Testis (tissue), 2 donors: ENCODE data around the gene C4orf54.

ENCODE experiments used
- CTCF ChIP-seq, 3 experiments: fragments of 450-650 bp in 2 of 3; fragments of 200-600 bp in 1 of 3; sonication (generic) in 1 of 3; IDR thresholded peaks; one replicate each; pipeline ENCODE4 v1.5.1; 2016 to 2019; ENCODE audit warnings: antibody characterized with exemption in 3 of 3, mild to moderate bottlenecking in 2 of 3, moderate library complexity in 1 of 3
- POLR2A ChIP-seq: fragments of 450-650 bp; IDR thresholded peaks from one replicate; pipeline ENCODE4 v1.6.1; 2017; ENCODE audit warnings: antibody characterized with exemption, mild to moderate bottlenecking, moderate library complexity

- TF ChIP-seq CTCF (IDR thresholded peaks at IDR 0.05) (no peak), POLR2A (no peak)
These were observed 48.3 kb upstream of the C4orf54 start for GRCh38 chr4:99705891-99706290.
